ENCODE measurements around the gene PTPRF. TPM values are rescaled to one million over a fixed set of nuclear protein-coding genes. Genes with fewer than 3 reads are reported as not detected.

The PTPRF gene
- total RNA-seq, 4 donors from 2014 or later: 104 to 243 (median 112) TPM

GRCh38 chr1:43605157-43605556 is 74.5 kb downstream of the PTPRF start:
- no peaks in the 10 kb centered on the region for H3K9me3 ChIP-seq
- intact Hi-C loops (cut with DNase I): no loop called here
- 90% methylated on average over 9 of the region's 18 CpGs; no CpG with 5 or more reads in 1 of the 2 donors for WGBS, 2 donors
- peaks cover 0 to 18% (median 0%) of the 10 kb centered on the region in 3 donors for H3K4me1 ChIP-seq
- H3K27ac ChIP-seq: no peak overlapping the region
- peaks cover 30 to 100% (median 41%) of the 10 kb centered on the region in 3 donors for H3K36me3 ChIP-seq
- H3K4me3 ChIP-seq: no peak overlapping the region
- no peaks in the 10 kb centered on the region for H3K27me3 ChIP-seq
- TF ChIP-seq CTCF (IDR thresholded peaks at IDR 0.05): no peak
- no peak for DNase-seq

DNA sequence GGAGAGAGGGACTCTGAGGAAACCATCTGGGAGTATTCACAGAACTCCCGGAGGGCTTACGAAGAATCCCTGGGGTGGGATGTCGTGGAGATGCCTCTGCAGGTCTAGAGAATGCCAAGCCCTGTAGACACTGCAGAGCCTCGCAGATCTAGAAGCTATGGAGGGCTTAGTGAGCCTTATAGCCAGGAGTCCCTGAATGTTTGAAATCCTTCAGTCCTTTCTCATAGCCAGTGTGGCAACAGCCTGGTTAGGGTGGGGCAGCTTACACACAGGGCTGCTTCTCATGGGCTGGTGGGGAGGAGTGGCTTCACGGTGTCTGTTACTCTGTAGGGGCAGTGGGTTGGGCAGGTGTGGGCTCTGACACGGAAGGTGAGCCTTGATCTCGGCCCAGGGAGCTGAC is 75.1 kb downstream of the PTPRF start:
- WGBS, 2 donors: 82 to 95% methylated on average over 4 of the region's 7 CpGs

GRCh38 chr1:43606624-43607023 is 75.9 kb downstream of the PTPRF start:
- Histone ChIP-seq H3K36me3 (peaks cover 30 to 100% (median 41%) of the 10 kb centered on the region in 3 donors), H3K4me3 (no peak overlapping the region), H3K9me3 (no peaks in the 10 kb centered on the region), H3K27me3 (no peaks in the 10 kb centered on the region), H3K4me1 (peaks cover 0 to 15% (median 0%) of the 10 kb centered on the region in 3 donors), H3K27ac (no peak overlapping the region)
- TF ChIP-seq CTCF (IDR thresholded peaks at IDR 0.05): no peak
- no peak for TF ChIP-seq POLR2A (IDR thresholded peaks at IDR 0.05)
- no peak for DNase-seq
- intact Hi-C loops (cut with DNase I): no loop called here
- WGBS, 2 donors: 89% methylated on average over 5 of the region's 13 CpGs; no CpG with 5 or more reads in 1 of the 2 donors

More for the DNA sequence above, 75.1 kb downstream of the PTPRF start:
- Histone ChIP-seq H3K27ac (no peak overlapping the region), H3K4me1 (peaks cover 0 to 18% (median 0%) of the 10 kb centered on the region in 3 donors), H3K9me3 (no peaks in the 10 kb centered on the region), H3K27me3 (no peaks in the 10 kb centered on the region), H3K4me3 (no peak overlapping the region), H3K36me3 (peaks cover 30 to 100% (median 41%) of the 10 kb centered on the region in 3 donors)
- DNase-seq: no peak
- no peak for TF ChIP-seq POLR2A (IDR thresholded peaks at IDR 0.05)
- TF ChIP-seq CTCF (IDR thresholded peaks at IDR 0.05): no peak
- intact Hi-C loops (cut with DNase I): no loop called here

- intact Hi-C loops (cut with DNase I): no loop called here
- no peaks in the 10 kb centered on the region for H3K9me3 ChIP-seq
- no peak overlapping the region for H3K27ac ChIP-seq
- no peaks in the 10 kb centered on the region for H3K4me1 ChIP-seq
- H3K27me3 ChIP-seq: no peaks in the 10 kb centered on the region
- TF ChIP-seq CTCF (IDR thresholded peaks at IDR 0.05) (no peak), POLR2A (IDR thresholded peaks at IDR 0.05) (no peak)
- no peak overlapping the region for H3K4me3 ChIP-seq
- DNase-seq: no peak
- peaks cover 30 to 100% (median 37%) of the 10 kb centered on the region in 3 donors for H3K36me3 ChIP-seq
- 61 to 70% methylated on average over 4 to 5 of the region's 5 CpGs for WGBS, 2 donors
Measured at GRCh38 chr1:43608827-43609226, 78.1 kb downstream of the PTPRF start.

DNA sequence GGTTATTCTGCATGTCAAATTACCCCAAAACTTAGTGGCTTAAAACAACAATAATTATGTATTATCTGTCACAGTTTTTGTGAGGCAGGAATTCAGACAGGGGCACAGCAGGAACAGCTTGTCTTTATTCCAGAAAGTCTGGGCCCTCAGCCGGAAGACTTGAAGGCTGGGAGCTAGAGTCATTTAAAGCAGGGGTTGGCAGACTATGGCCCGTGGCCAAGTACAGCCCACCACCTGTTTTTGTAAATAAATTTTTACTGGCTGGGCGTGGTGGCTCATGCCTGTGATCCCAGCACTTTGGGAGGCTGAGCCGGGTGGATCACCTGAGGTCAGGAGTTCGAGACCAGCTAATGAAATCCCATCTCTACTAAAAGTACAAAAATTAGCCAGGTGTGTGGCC is 79.7 kb downstream of the PTPRF start:
- no peaks in the 10 kb centered on the region for H3K27me3 ChIP-seq

More for the DNA sequence above, 79.7 kb downstream of the PTPRF start:
- intact Hi-C loops (cut with DNase I): no loop called here
- WGBS, 2 donors: 70 to 84% methylated on average over 4 of the region's 5 CpGs
- peaks cover 30 to 100% (median 30%) of the 10 kb centered on the region in 3 donors for H3K36me3 ChIP-seq
- no peak overlapping the region for H3K4me3 ChIP-seq
- no peaks in the 10 kb centered on the region for H3K4me1 ChIP-seq
- H3K27ac ChIP-seq: no peak overlapping the region
- no peak for DNase-seq
- TF ChIP-seq POLR2A (IDR thresholded peaks at IDR 0.05) (no peak), CTCF (IDR thresholded peaks at IDR 0.05) (no peak)
- H3K9me3 ChIP-seq: no peaks in the 10 kb centered on the region

All from esophagus squamous epithelium (tissue), 5 donors.